Activated naive CD4-positive, alpha-beta T cell treated with Interleukin-2 at 50 U/mL for 16 hours (primary cell): ENCODE measurements around the gene ZBTB8A.
"Not testable (repeated sequence)": the region's sequence is repeated elsewhere in the genome, so short reads cannot be mapped to it uniquely, and the experiment has no call there.

Source experiments
- DNase-seq: peaks from one replicate; pipeline ENCODE4 v3.0.0-alpha.2; 2020

ZBTB8A gene

GRCh38 chr1:32538887-32539583 is at the start of gene ZBTB8A:
Gene ZBTB8A (plus strand): TSS chr1:32539427. CDS start chr1:32592932, 53,505 bp downstream.
- no peak for DNase-seq

- DNase-seq: no peak
These were observed 49.3 kb upstream of the ZBTB8A start for GRCh38 chr1:32489774-32490454.

- DNase-seq: no peak
These were observed 47.8 kb upstream of the ZBTB8A start for GRCh38 chr1:32491386-32491785.

GRCh38 chr1:32494196-32494595 is 45.0 kb upstream of the ZBTB8A start:
- no peak for DNase-seq

GRCh38 chr1:32494711-32495337 is 44.4 kb upstream of the ZBTB8A start:
- DNase-seq: no peak

GRCh38 chr1:32496127-32496526 is 43.1 kb upstream of the ZBTB8A start:
- DNase-seq: no peak

GRCh38 chr1:32498751-32499150 is 40.5 kb upstream of the ZBTB8A start:
- DNase-seq: no peak

GRCh38 chr1:32500387-32501209 is 38.6 kb upstream of the ZBTB8A start:
- peak; percentile 17 for DNase-seq

- DNase-seq: no peak
These were observed 37.4 kb upstream of the ZBTB8A start for GRCh38 chr1:32501865-32502264.

- no peak for DNase-seq
These were observed 36.1 kb upstream of the ZBTB8A start for GRCh38 chr1:32503153-32503552.

GRCh38 chr1:32507021-32507420 is 32.2 kb upstream of the ZBTB8A start:
- no peak for DNase-seq

- no peak for DNase-seq
These were observed 30.5 kb upstream of the ZBTB8A start for GRCh38 chr1:32508761-32509160.

- DNase-seq: no peak
These were observed 29.3 kb upstream of the ZBTB8A start for GRCh38 chr1:32509939-32510338.

- DNase-seq: no peak
These were observed 22.8 kb upstream of the ZBTB8A start for GRCh38 chr1:32516402-32516801.

- DNase-seq: no peak
These were observed 20.3 kb upstream of the ZBTB8A start for GRCh38 chr1:32518976-32519375.

- DNase-seq: no peak
These were observed 18.1 kb upstream of the ZBTB8A start for GRCh38 chr1:32521165-32521564.

- DNase-seq: no peak
These were observed 14.2 kb upstream of the ZBTB8A start for GRCh38 chr1:32525053-32525452.

GRCh38 chr1:32525661-32526444 is 13.4 kb upstream of the ZBTB8A start:
- no peak for DNase-seq

GRCh38 chr1:32528550-32528949 is 10.7 kb upstream of the ZBTB8A start:
- DNase-seq: not testable (repeated sequence)

- DNase-seq: no peak
These were observed 5.4 kb upstream of the ZBTB8A start for GRCh38 chr1:32533792-32534327.

- DNase-seq: no peak
These were observed 3.1 kb upstream of the ZBTB8A start for GRCh38 chr1:32536117-32536516.

GRCh38 chr1:32536764-32537163 is 2.5 kb upstream of the ZBTB8A start:
- DNase-seq: no peak
